Neural cell (in vitro differentiated cells): ENCODE data around the gene FBXO40. TPM values are rescaled to one million over a fixed set of nuclear protein-coding genes. Genes with fewer than 3 reads are reported as not detected.

Experiments used
- H2AFZ ChIP-seq: fragments of 200-600, 300-800 bp; sonication (generic), shearing (Covaris generic); 2 replicates; pipeline ENCODE4 v1.6.0; 2014; ENCODE audit warnings: low read depth, mild to moderate bottlenecking, antibody characterized with exemption, low read length, moderate library complexity
- H3F3A ChIP-seq: fragments of 200-600 bp; shearing (Covaris generic); 2 replicates; pipeline ENCODE4 v1.6.1; 2016; ENCODE audit warnings: mild to moderate bottlenecking, moderate library complexity, mixed read lengths, antibody characterized with exemption, low read length; ENCODE audit not compliant: insufficient read depth, poor library complexity, severe bottlenecking
- H3K27ac ChIP-seq: fragments of 200-600, 300-800 bp; sonication (generic), shearing (Covaris generic); 2 replicates; pipeline ENCODE4 v1.5.1; 2014; ENCODE audit warnings: mild to moderate bottlenecking, low read length, moderate library complexity
- H3K27me3 ChIP-seq: fragments of 300-800, 200-600 bp; sonication (generic), shearing (Covaris generic); 2 replicates; pipeline ENCODE4 v1.6.0; 2014; ENCODE audit warnings: mild to moderate bottlenecking, low read depth, low read length, moderate library complexity; ENCODE audit not compliant: insufficient read depth
- H3K36me3 ChIP-seq: fragments of 300-800, 200-600 bp; sonication (generic), shearing (Covaris generic); 2 replicates; pipeline ENCODE4 v1.5.1; 2014; ENCODE audit warnings: mild to moderate bottlenecking, antibody characterized with exemption, low read length, moderate library complexity; ENCODE audit not compliant: insufficient read depth
- H3K4me2 ChIP-seq: fragments of 300-800, 200-600 bp; sonication (generic), shearing (Covaris generic); 2 replicates; pipeline ENCODE4 v1.6.0; 2014; ENCODE audit warnings: mild to moderate bottlenecking, low read length
- H3K4me3 ChIP-seq: fragments of 300-800, 200-600 bp; sonication (generic), shearing (Covaris generic); 2 replicates; pipeline ENCODE4 v1.5.1; 2014; ENCODE audit warnings: mild to moderate bottlenecking, low read length, moderate library complexity
- H3K79me2 ChIP-seq: fragments of 200-600 bp; shearing (Covaris generic); replicated peaks from 2 replicates; pipeline ENCODE4 v1.6.0; 2014; ENCODE audit warnings: mild to moderate bottlenecking, low read length, moderate library complexity; ENCODE audit not compliant: insufficient read depth
- H3K9ac ChIP-seq: fragments of 300-800, 200-600 bp; sonication (generic), shearing (Covaris generic); 2 replicates; pipeline ENCODE4 v1.6.1; 2016; ENCODE audit warnings: mild to moderate bottlenecking, low read length, mixed read lengths
- H3K9me2 ChIP-seq: fragments of 200-600 bp; shearing (Covaris generic); 2 replicates; pipeline ENCODE4 v1.6.1; 2016; ENCODE audit warnings: mild to moderate bottlenecking, low read length, mixed read lengths; ENCODE audit not compliant: insufficient read depth
- H3K9me3 ChIP-seq: fragments of 200-600, 300-800 bp; sonication (generic), shearing (Covaris generic); 2 replicates; pipeline ENCODE4 v1.6.1; 2016; ENCODE audit warnings: mild to moderate bottlenecking, mixed run types, low read length, moderate library complexity, mixed read lengths
- H4K20me1 ChIP-seq: fragments of 200-600 bp; shearing (Covaris generic); 2 replicates; pipeline ENCODE4 v1.6.1; 2016; ENCODE audit warnings: mild to moderate bottlenecking, mixed run types; ENCODE audit not compliant: insufficient read depth
- CTCF ChIP-seq: fragments of 450-650 bp; IDR thresholded peaks from 2 replicates; pipeline ENCODE4 v1.5.1; 2014; ENCODE audit warnings: antibody characterized with exemption, mild to moderate bottlenecking, moderate library complexity; ENCODE audit not compliant: poor library complexity, severe bottlenecking
- EP300 ChIP-seq: fragments of 450-650 bp; conservative IDR thresholded peaks from 2 replicates; pipeline ENCODE4 v1.6.1; 2014; ENCODE audit warnings: antibody characterized with exemption, mild to moderate bottlenecking, moderate library complexity; ENCODE audit not compliant: poor library complexity, severe bottlenecking
- EZH2 ChIP-seq: fragments of 200-600, 300-800 bp; shearing (Covaris generic), sonication (generic); IDR thresholded peaks from 2 replicates; pipeline ENCODE4 v1.6.1; 2014; ENCODE audit warnings: antibody characterized with exemption, low read length, borderline replicate concordance, mild to moderate bottlenecking; ENCODE audit not compliant: insufficient read depth, poor library complexity, severe bottlenecking
- MXI1 ChIP-seq: fragments of 450-650 bp; conservative IDR thresholded peaks from 2 replicates; pipeline ENCODE4 v1.6.1; 2014; ENCODE audit warnings: antibody characterized with exemption, mild to moderate bottlenecking; ENCODE audit not compliant: poor library complexity, severe bottlenecking
- POLR2AphosphoS5 ChIP-seq: IDR thresholded peaks from 2 replicates; pipeline ENCODE4 v1.6.1; 2012
- RAD21 ChIP-seq: fragments of 450-650 bp; conservative IDR thresholded peaks from 2 replicates; pipeline ENCODE4 v1.6.1; 2014; ENCODE audit warnings: antibody characterized with exemption, mild to moderate bottlenecking, moderate library complexity
- REST ChIP-seq: IDR thresholded peaks from 2 replicates; pipeline ENCODE4 v1.6.1; 2012; ENCODE audit warnings: borderline replicate concordance
- SMC3 ChIP-seq: fragments of 450-650 bp; conservative IDR thresholded peaks from 2 replicates; pipeline ENCODE4 v1.6.1; 2014; ENCODE audit warnings: antibody characterized with exemption, mild to moderate bottlenecking, moderate library complexity; ENCODE audit not compliant: poor library complexity
- TAF1 ChIP-seq: IDR thresholded peaks from 2 replicates; pipeline ENCODE4 v1.6.1; 2012; ENCODE audit warnings: low read depth
- polyA plus RNA-seq: library from polyadenylated mRNA; depleted of rRNA; stranded (reverse); fragments of >200 nt; gene quantifications from 2 replicates; pipeline ENCODE4 v1.2.3, GENCODE V29; 2014

Gene FBXO40
- polyA plus RNA-seq, 1 donor from 2014 or later, result not detected

- H3K27ac ChIP-seq, result no peak overlapping the region
- no peak overlapping the region for H2AFZ ChIP-seq
- H3K36me3 ChIP-seq, result no peaks in the 10 kb centered on the region
- H4K20me1 ChIP-seq, result no peaks in the 10 kb centered on the region
- no peaks in the 10 kb centered on the region for H3K27me3 ChIP-seq
- no peak overlapping the region for H3K9ac ChIP-seq
- no peaks in the 10 kb centered on the region for H3K79me2 ChIP-seq
- H3K9me2 ChIP-seq, result no peaks in the 10 kb centered on the region
- no peak overlapping the region for H3K4me2 ChIP-seq
- TF ChIP-seq TAF1, result no peak
- TF ChIP-seq RAD21, result no peak
- no peak for TF ChIP-seq EZH2
- TF ChIP-seq POLR2AphosphoS5, result no peak
- no peak for TF ChIP-seq REST
- TF ChIP-seq CTCF, result no peak
- no peak for TF ChIP-seq MXI1
- no peak for TF ChIP-seq SMC3
- no peak for TF ChIP-seq EP300
- H3K4me3 ChIP-seq, result no peak overlapping the region
- H3F3A ChIP-seq, result no peaks in the 10 kb centered on the region
- no peaks in the 10 kb centered on the region for H3K9me3 ChIP-seq
Observed at GRCh38 chr3:121648219-121648958, 55.2 kb downstream of the FBXO40 start.

- H4K20me1 ChIP-seq, result no peaks in the 10 kb centered on the region
- H3K9me2 ChIP-seq, result no peaks in the 10 kb centered on the region
- H3K9me3 ChIP-seq, result no peaks in the 10 kb centered on the region
- no peak overlapping the region for H3K4me3 ChIP-seq
- no peaks in the 10 kb centered on the region for H3K27me3 ChIP-seq
- no peak overlapping the region for H3K9ac ChIP-seq
- H3K27ac ChIP-seq, result no peak overlapping the region
- H3K79me2 ChIP-seq, result no peaks in the 10 kb centered on the region
- H2AFZ ChIP-seq, result no peak overlapping the region
- H3K4me2 ChIP-seq, result no peak overlapping the region
- no peaks in the 10 kb centered on the region for H3K36me3 ChIP-seq
- TF ChIP-seq CTCF, result no peak
- TF ChIP-seq EZH2, result no peak
- TF ChIP-seq POLR2AphosphoS5, result no peak
- TF ChIP-seq EP300, result no peak
- no peak for TF ChIP-seq REST
- no peak for TF ChIP-seq RAD21
- no peak for TF ChIP-seq SMC3
- no peak for TF ChIP-seq TAF1
- no peak for TF ChIP-seq MXI1
- H3F3A ChIP-seq, result no peaks in the 10 kb centered on the region
Observed at GRCh38 chr3:121649645-121650044, 56.5 kb downstream of the FBXO40 start.
